Osteoblast (primary cell): ENCODE results near the gene USP6NL. TPM values are rescaled to one million over a fixed set of nuclear protein-coding genes. Genes with fewer than 3 reads are reported as not detected.

Experiments
- DNase-seq: peaks from one replicate; pipeline ENCODE4 v3.0.0; 2011; ENCODE audit warnings: low spot score, mixed read lengths; ENCODE audit not compliant: insufficient read length; ENCODE audit errors: missing footprints
- H2AFZ ChIP-seq: 2 replicates; pipeline ENCODE4 v1.6.0; 2011; ENCODE audit warnings: mild to moderate bottlenecking, low read length
- H3K27ac ChIP-seq: 2 replicates; pipeline ENCODE4 v1.5.1; 2011; ENCODE audit warnings: mild to moderate bottlenecking, low read depth, low read length, moderate library complexity
- H3K27me3 ChIP-seq: 2 replicates; pipeline ENCODE4 v1.6.0; 2012; ENCODE audit warnings: mild to moderate bottlenecking, control low read depth, inconsistent platforms, low read length, moderate library complexity; ENCODE audit not compliant: insufficient read depth
- H3K36me3 ChIP-seq: 2 replicates; pipeline ENCODE4 v1.5.1; 2011; ENCODE audit warnings: mild to moderate bottlenecking, low read length, control low read depth, moderate library complexity; ENCODE audit not compliant: insufficient read depth
- H3K4me1 ChIP-seq: 2 replicates; pipeline ENCODE4 v1.5.1; 2011; ENCODE audit warnings: mild to moderate bottlenecking, low read length, control low read depth, moderate library complexity; ENCODE audit not compliant: insufficient read depth
- H3K4me2 ChIP-seq: 2 replicates; pipeline ENCODE4 v1.6.0; 2011; ENCODE audit warnings: mild to moderate bottlenecking, low read length; ENCODE audit not compliant: insufficient read depth
- H3K4me3 ChIP-seq: fragments of 200-600 bp; sonication (generic); 3 replicates; pipeline ENCODE4 v1.5.1; 2012; ENCODE audit warnings: mild to moderate bottlenecking, low read length, inconsistent platforms; ENCODE audit not compliant: insufficient read depth
- H3K79me2 ChIP-seq: 2 replicates; pipeline ENCODE4 v1.6.0; 2012; ENCODE audit warnings: mild to moderate bottlenecking, low read length, control low read depth, inconsistent platforms; ENCODE audit not compliant: insufficient read depth
- H3K9me3 ChIP-seq: 2 replicates; pipeline ENCODE4 v1.5.1; 2011; ENCODE audit warnings: low read depth, low read length, control low read depth
- H4K20me1 ChIP-seq: 2 replicates; pipeline ENCODE4 v1.6.0; 2012; ENCODE audit warnings: mild to moderate bottlenecking, low read length, control low read depth; ENCODE audit not compliant: insufficient read depth
- total RNA-seq: library from RNA; depleted of rRNA; stranded (reverse); fragments of >200 nt; gene quantifications from 2 replicates; pipeline ENCODE4 v1.2.3, GENCODE V29; 2012
- TF ChIP-seq, protein P1 (sequence below): IDR thresholded peaks from 2 replicates; pipeline ENCODE4 v1.5.1; 2011; ENCODE audit warnings: mild to moderate bottlenecking, low read depth, low read length, moderate library complexity; ENCODE audit errors: extremely low read depth

The USP6NL gene
- total RNA-seq, 1 donor, result 13.8 TPM

DNA sequence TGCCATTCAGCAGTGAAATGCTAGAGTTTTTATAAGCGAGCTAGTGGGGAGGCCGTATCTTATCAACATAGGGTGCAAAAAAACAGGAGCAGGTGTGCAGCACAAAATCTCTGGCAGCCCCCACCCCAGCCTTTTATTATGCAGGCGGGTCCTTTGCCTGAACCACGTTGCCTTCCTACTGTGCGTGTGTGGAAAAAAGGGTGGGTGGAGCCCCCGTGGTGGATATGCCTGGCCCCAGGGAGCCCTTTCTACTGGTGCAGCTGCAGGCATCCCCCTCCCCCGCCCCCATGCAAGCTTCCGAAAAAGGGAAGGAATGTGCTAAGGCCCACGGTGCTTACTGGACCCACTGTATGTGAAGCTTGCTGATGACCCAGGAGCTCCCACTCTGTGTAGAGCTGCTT is 175.9 kb downstream of the USP6NL start:
- Histone ChIP-seq H3K9me3 (no peaks in the 10 kb centered on the region), H3K27me3 (peaks cover 4% of the 10 kb centered on the region)

DNA sequence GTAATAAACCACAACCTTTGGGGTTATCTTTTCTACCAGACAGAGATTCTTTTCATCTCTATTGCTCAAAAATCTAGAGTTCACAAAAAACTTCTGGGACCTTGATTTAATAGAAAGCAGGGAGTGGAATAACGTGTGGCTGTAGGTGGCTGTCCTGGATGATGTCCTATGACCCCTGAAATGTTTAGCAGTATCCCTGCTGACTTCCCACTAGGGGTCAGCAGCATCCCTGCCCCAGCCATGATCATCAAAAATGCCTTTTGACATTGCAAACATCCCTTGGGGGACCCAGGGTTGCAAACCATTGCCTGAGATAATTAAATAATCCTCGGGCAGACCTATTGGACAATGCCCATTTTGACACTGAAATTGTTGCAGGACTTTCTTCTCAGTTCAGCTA is 177.1 kb downstream of the USP6NL start:
- no peak for DNase-seq
- Histone ChIP-seq H3K4me2 (no peak overlapping the region), H3K36me3 (no peaks in the 10 kb centered on the region), H3K9me3 (no peaks in the 10 kb centered on the region), H3K27me3 (peaks cover 4% of the 10 kb centered on the region), H4K20me1 (no peaks in the 10 kb centered on the region), H3K27ac (no peak overlapping the region), H3K4me3 (no peak overlapping the region), H2AFZ (no peak overlapping the region), H3K4me1 (no peaks in the 10 kb centered on the region), H3K79me2 (no peaks in the 10 kb centered on the region)
- TF ChIP-seq, protein P1, sequence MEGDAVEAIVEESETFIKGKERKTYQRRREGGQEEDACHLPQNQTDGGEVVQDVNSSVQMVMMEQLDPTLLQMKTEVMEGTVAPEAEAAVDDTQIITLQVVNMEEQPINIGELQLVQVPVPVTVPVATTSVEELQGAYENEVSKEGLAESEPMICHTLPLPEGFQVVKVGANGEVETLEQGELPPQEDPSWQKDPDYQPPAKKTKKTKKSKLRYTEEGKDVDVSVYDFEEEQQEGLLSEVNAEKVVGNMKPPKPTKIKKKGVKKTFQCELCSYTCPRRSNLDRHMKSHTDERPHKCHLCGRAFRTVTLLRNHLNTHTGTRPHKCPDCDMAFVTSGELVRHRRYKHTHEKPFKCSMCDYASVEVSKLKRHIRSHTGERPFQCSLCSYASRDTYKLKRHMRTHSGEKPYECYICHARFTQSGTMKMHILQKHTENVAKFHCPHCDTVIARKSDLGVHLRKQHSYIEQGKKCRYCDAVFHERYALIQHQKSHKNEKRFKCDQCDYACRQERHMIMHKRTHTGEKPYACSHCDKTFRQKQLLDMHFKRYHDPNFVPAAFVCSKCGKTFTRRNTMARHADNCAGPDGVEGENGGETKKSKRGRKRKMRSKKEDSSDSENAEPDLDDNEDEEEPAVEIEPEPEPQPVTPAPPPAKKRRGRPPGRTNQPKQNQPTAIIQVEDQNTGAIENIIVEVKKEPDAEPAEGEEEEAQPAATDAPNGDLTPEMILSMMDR, result peak; percentile 38

More for the DNA sequence above, 175.9 kb downstream of the USP6NL start:
- Histone ChIP-seq H3K79me2 (no peaks in the 10 kb centered on the region), H3K27ac (no peak overlapping the region), H3K36me3 (no peaks in the 10 kb centered on the region), H2AFZ (no peak overlapping the region), H3K4me3 (no peak overlapping the region), H3K4me2 (no peak overlapping the region), H3K4me1 (no peaks in the 10 kb centered on the region), H4K20me1 (no peaks in the 10 kb centered on the region)
- TF ChIP-seq, protein P1, result no peak
- no peak for DNase-seq

DNA sequence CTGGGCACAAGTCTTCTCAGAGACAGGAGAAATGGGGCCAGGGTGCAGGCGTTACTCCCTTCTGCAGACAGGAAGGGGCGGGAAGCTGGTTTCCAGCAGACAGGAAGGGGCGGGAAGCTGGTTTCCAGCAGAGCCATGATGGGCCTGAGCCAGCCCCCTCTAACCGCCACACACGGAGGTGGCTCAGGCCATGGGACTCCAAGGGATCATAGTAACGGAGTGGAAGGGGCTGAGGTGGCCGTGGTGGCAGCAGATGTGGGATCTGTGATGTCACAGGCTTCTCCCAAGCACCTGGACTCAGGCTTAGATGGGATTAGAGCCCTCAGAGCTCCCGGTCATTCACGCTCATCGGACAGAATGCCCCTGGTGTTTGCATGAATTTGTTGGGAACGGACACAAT is 177.8 kb downstream of the USP6NL start:
- Histone ChIP-seq H3K79me2 (no peaks in the 10 kb centered on the region), H3K27me3 (no peaks in the 10 kb centered on the region), H3K4me3 (no peak overlapping the region), H3K36me3 (no peaks in the 10 kb centered on the region), H3K9me3 (no peaks in the 10 kb centered on the region), H3K27ac (no peak overlapping the region), H3K4me1 (no peaks in the 10 kb centered on the region), H3K4me2 (no peak overlapping the region), H2AFZ (no peak overlapping the region), H4K20me1 (no peaks in the 10 kb centered on the region)
- TF ChIP-seq, protein P1, result no peak
- DNase-seq, result no peak

DNA sequence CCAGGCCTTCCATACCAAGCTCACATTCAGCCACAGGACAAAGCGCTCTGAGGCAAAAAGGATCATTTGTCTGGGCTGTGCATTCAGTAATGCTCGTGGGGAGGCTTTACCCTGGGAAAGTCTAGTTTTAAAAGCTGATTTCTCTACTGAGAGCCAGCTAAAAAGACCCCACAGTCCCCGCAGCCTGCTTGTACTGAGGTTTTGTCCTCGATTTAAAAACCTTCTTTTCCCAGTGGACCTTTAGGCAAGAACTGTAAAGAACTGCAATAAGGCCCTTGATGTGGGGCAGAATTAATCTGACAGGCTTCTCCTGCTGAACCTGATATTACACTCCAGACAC is 180.3 kb downstream of the USP6NL start:
- H3K4me3 ChIP-seq, result no peak overlapping the region
- H3K36me3 ChIP-seq, result no peaks in the 10 kb centered on the region
- no peak for DNase-seq
- TF ChIP-seq, protein P1, result no peak
- no peaks in the 10 kb centered on the region for H4K20me1 ChIP-seq
- no peak overlapping the region for H2AFZ ChIP-seq
- no peak overlapping the region for H3K4me2 ChIP-seq
- no peaks in the 10 kb centered on the region for H3K9me3 ChIP-seq
- no peaks in the 10 kb centered on the region for H3K4me1 ChIP-seq
- no peak overlapping the region for H3K27ac ChIP-seq
- H3K27me3 ChIP-seq, result no peaks in the 10 kb centered on the region
- no peaks in the 10 kb centered on the region for H3K79me2 ChIP-seq
